ENCODE results near the gene TACC2. TPM values are rescaled to one million over a fixed set of nuclear protein-coding genes. Genes with fewer than 3 reads are reported as not detected.
"Not testable (repeated sequence)": the region's sequence is repeated elsewhere in the genome, so short reads cannot be mapped to it uniquely, and the experiment has no call there.

Gene TACC2
- total and polyA plus RNA-seq, 7 donors: 44.0 to 439 (median 313) TPM

- DNase-seq (no peak), ATAC-seq (no peak)
- Histone ChIP-seq H3K27me3 (ENCODE audit: insufficient read depth in 3 of 3, low read length in 2 of 3) (no peaks in the 10 kb centered on the region), H3K9me3 (no peaks in the 10 kb centered on the region), H3K4me3 (no peak overlapping the region), H3K36me3 (ENCODE audit: insufficient read depth in 1 of 2, low read depth in 1 of 2) (peaks cover 0 to 28% of the 10 kb centered on the region in 2 donors), H3K27ac (peak overlapping the region; percentile 55), H3K4me1 (peaks cover 32% of the 10 kb centered on the region)
- no peak for TF ChIP-seq CTCF (IDR thresholded peaks at IDR 0.05)
- WGBS, 3 donors: 93 to 96% (median 94%) methylated on average over 9 of the region's 9 CpGs
- intact Hi-C loops (cut with DNase I): loop anchor here in 1 of 2 donors (5.0 kb wide), 1 partner anchor 250 kb away; no protein-coding TSS in a partner anchor
These were observed 83.5 kb downstream of the TACC2 start for GRCh38 chr10:122072491-122072890.

GRCh38 chr10:122073508-122073907 is 84.5 kb downstream of the TACC2 start:
- H3K36me3 ChIP-seq (ENCODE audit: insufficient read depth in 1 of 2, low read depth in 1 of 2): peaks cover 0 to 28% of the 10 kb centered on the region in 2 donors
- H3K27me3 ChIP-seq (ENCODE audit: insufficient read depth in 3 of 3, low read length in 2 of 3): no peaks in the 10 kb centered on the region
- no peak overlapping the region for H3K4me3 ChIP-seq
- 80 to 99% (median 95%) methylated on average over 7 of the region's 7 CpGs for WGBS, 3 donors
- DNase-seq (no peak), ATAC-seq (no peak)
- H3K9me3 ChIP-seq: no peaks in the 10 kb centered on the region
- peak overlapping the region; percentile 60 for H3K27ac ChIP-seq
- intact Hi-C loops (cut with DNase I): loop anchor here in 1 of 2 donors (5.0 kb wide), 1 partner anchor 251 kb away; no protein-coding TSS in a partner anchor
- H3K4me1 ChIP-seq: peaks cover 35% of the 10 kb centered on the region
- TF ChIP-seq CTCF (IDR thresholded peaks at IDR 0.05): no peak

GRCh38 chr10:122075171-122075570 is 86.2 kb downstream of the TACC2 start:
- ATAC-seq (no peak), DNase-seq (no peak)
- 93 to 94% (median 93%) methylated on average over 9 of the region's 9 CpGs for WGBS, 3 donors
- no peak overlapping the region for H3K27ac ChIP-seq
- H3K27me3 ChIP-seq (ENCODE audit: insufficient read depth in 3 of 3, low read length in 2 of 3): no peaks in the 10 kb centered on the region
- peaks cover 36% of the 10 kb centered on the region for H3K4me1 ChIP-seq
- no peak for TF ChIP-seq CTCF (IDR thresholded peaks at IDR 0.05)
- no peaks in the 10 kb centered on the region for H3K9me3 ChIP-seq
- H3K36me3 ChIP-seq (ENCODE audit: insufficient read depth in 1 of 2, low read depth in 1 of 2): peaks cover 0 to 38% of the 10 kb centered on the region in 2 donors
- intact Hi-C loops (cut with DNase I): no loop called here
- no peak overlapping the region for H3K4me3 ChIP-seq

- H3K27ac ChIP-seq: not testable (repeated sequence)
- H3K4me1 ChIP-seq: peaks cover 33% of the 10 kb centered on the region
These were observed 86.9 kb downstream of the TACC2 start for GRCh38 chr10:122075876-122076275.

GRCh38 chr10:122077311-122077875 is 88.4 kb downstream of the TACC2 start:
- peaks cover 29% of the 10 kb centered on the region for H3K4me1 ChIP-seq
- H3K36me3 ChIP-seq (ENCODE audit: insufficient read depth in 1 of 2, low read depth in 1 of 2): peaks cover 0 to 40% of the 10 kb centered on the region in 2 donors
- H3K27ac ChIP-seq: peak overlapping the region; percentile 16

More at GRCh38 chr10:122075876-122076275, 86.9 kb downstream of the TACC2 start:
- WGBS, 3 donors: 95 to 97% (median 97%) methylated on average over 6 of the region's 6 CpGs
- intact Hi-C loops (cut with DNase I); ATAC-seq; H3K4me3 ChIP-seq; H3K9me3 ChIP-seq; DNase-seq; H3K27me3 ChIP-seq (ENCODE audit: insufficient read depth in 3 of 3, low read length in 2 of 3): not testable (repeated sequence)
- H3K36me3 ChIP-seq (ENCODE audit: insufficient read depth in 1 of 2, low read depth in 1 of 2): peaks cover 0 to 39% of the 10 kb centered on the region in 2 donors

More at GRCh38 chr10:122077311-122077875, 88.4 kb downstream of the TACC2 start:
- H3K9me3 ChIP-seq: no peaks in the 10 kb centered on the region
- intact Hi-C loops (cut with DNase I): no loop called here
- ATAC-seq (no peak), DNase-seq (no peak)
- TF ChIP-seq CTCF (IDR thresholded peaks at IDR 0.05): no peak
- WGBS, 3 donors: 91 to 98% (median 97%) methylated on average over 10 of the region's 10 CpGs
- H3K27me3 ChIP-seq (ENCODE audit: insufficient read depth in 3 of 3, low read length in 2 of 3): no peaks in the 10 kb centered on the region
- no peak overlapping the region for H3K4me3 ChIP-seq

All from psoas muscle (tissue), 8 donors.